Measurements from ENCODE around the gene CBX4. TPM values are rescaled to one million over a fixed set of nuclear protein-coding genes. Genes with fewer than 3 reads are reported as not detected.

CBX4 gene
- total and polyA plus RNA-seq, 2 of the 13 experiments (the other 11 are each of a cell fraction or from before 2014, with no cell fraction given) = 25.8 to 50.8 TPM

GRCh38 chr17:79836972-79837887 lies 2.0 kb downstream of the CBX4 start (continued):
- no peak for TF ChIP-seq MLXIP (CRISPR knock-in tag; IDR thresholded peaks at IDR 0.05; ENCODE audit: borderline replicate concordance)
- no peak for TF ChIP-seq MLLT10 (CRISPR knock-in tag; IDR thresholded peaks at IDR 0.05)
- TF ChIP-seq ZNF382 (CRISPR knock-in tag; IDR thresholded peaks at IDR 0.05; ENCODE audit: borderline replicate concordance) = no peak
- TF ChIP-seq ZNF652 (CRISPR knock-in tag; IDR thresholded peaks at IDR 0.05; ENCODE audit: borderline replicate concordance, low read depth) = peak; percentile 98
- TF ChIP-seq ZNF280D (CRISPR knock-in tag; IDR thresholded peaks at IDR 0.05) = peak; percentile 74; the same call in 1 of the 2 replicates
- TF ChIP-seq ZNF335 (CRISPR knock-in tag; IDR thresholded peaks at IDR 0.05) = no peak
- TF ChIP-seq ZNF691 (CRISPR knock-in tag; IDR thresholded peaks at IDR 0.05; ENCODE audit: borderline replicate concordance, low read depth) = no peak
- peak; percentile 74; the same call in 1 of the 2 replicates for TF ChIP-seq ZNF281 (CRISPR knock-in tag; IDR thresholded peaks at IDR 0.05; ENCODE audit: borderline replicate concordance)
- TF ChIP-seq RAD21 (CRISPR knock-in tag; IDR thresholded peaks at IDR 0.05) = peak; percentile 63
- 0 out of 2 replicates have a peak, but pooled peaks have one; percentile 29 for TF ChIP-seq ZNF17 (CRISPR knock-in tag; IDR thresholded peaks at IDR 0.05)
- TF ChIP-seq GLMP (CRISPR knock-in tag; IDR thresholded peaks at IDR 0.05; ENCODE audit: borderline replicate concordance) = no peak
- TF ChIP-seq ISX (CRISPR knock-in tag; conservative IDR thresholded peaks at IDR 0.05) = 0 out of 2 replicates have a peak, but pooled peaks have one; percentile 2
- peak in 1 of 2 experiments; percentile 58; a peak in 1 of 4 replicates for TF ChIP-seq POLR2A (IDR thresholded peaks at IDR 0.05; ENCODE audit: insufficient read depth in 1 of 2, low read depth in 2 of 2, low read length in 2 of 2)
- TF ChIP-seq REPIN1 (CRISPR knock-in tag; IDR thresholded peaks at IDR 0.05; ENCODE audit: borderline replicate concordance, low read depth) = 0 out of 2 replicates have a peak, but pooled peaks have one; percentile 2
- TF ChIP-seq MYC (CRISPR knock-in tag; IDR thresholded peaks at IDR 0.05; ENCODE audit: borderline replicate concordance) = peak; percentile 65
- TF ChIP-seq SRSF1 (optimal IDR thresholded peaks at IDR 0.05; ENCODE audit: low read depth, low read length) = no peak
- no peak for TF ChIP-seq KDM5A (IDR thresholded peaks at IDR 0.05; ENCODE audit: borderline replicate concordance, low read length)
